ENCODE measurements around the gene MR1. TPM values are rescaled to one million over a fixed set of nuclear protein-coding genes. Genes with fewer than 3 reads are reported as not detected.

The MR1 gene
- total and polyA plus RNA-seq, 9 of the 15 experiments (the other 6 are each of a cell fraction or from before 2014, with no cell fraction given) = 9.7 to 21.7 (median 15.6) TPM

- TF ChIP-seq SRSF1 (IDR thresholded peaks at IDR 0.05; ENCODE audit: low read depth, low read length) (peak; percentile 92), PHB (CRISPR knock-in tag; IDR thresholded peaks at IDR 0.05) (peak; percentile 98), TAF1 (IDR thresholded peaks at IDR 0.05; ENCODE audit: control insufficient read depth, extremely low read depth, insufficient read depth, low read length, severe bottlenecking) (peak; percentile 100), ATF6 (CRISPR knock-in tag; IDR thresholded peaks at IDR 0.05) (peak; percentile 40; the same call in 1 of the 2 replicates), ARID3B (CRISPR knock-in tag; IDR thresholded peaks at IDR 0.05; ENCODE audit: borderline replicate concordance) (no peak), MGA (IDR thresholded peaks at IDR 0.05) (peak; percentile 90), MTA2 (IDR thresholded peaks at IDR 0.05; ENCODE audit: low read depth) (no peak), HLTF (IDR thresholded peaks at IDR 0.05) (0 out of 2 replicates have a peak, but pooled peaks have one; percentile 35), CBX5 (IDR thresholded peaks at IDR 0.05; ENCODE audit: borderline replicate concordance, low read depth) (peak; percentile 14; the same call in 1 of the 2 replicates), TCF7 (IDR thresholded peaks at IDR 0.05; ENCODE audit: borderline replicate concordance) (peak; percentile 88), GABPB2 (CRISPR knock-in tag; conservative IDR thresholded peaks at IDR 0.05) (peak; percentile 38; the same call in 1 of the 2 replicates)
Measured at GRCh38 chr1:181088079-181089016, 54.6 kb downstream of the MR1 start, which contains the start of gene IER5 (continued).
